ENCODE measurements around the gene MYO18B.

The MYO18B gene

GRCh38 chr22:25777870-25778269 is 35.9 kb downstream of the MYO18B start:
- DNase-seq = peak; percentile 56 to 68 (median 62)

GRCh38 chr22:25779426-25779825 is 37.4 kb downstream of the MYO18B start:
- no peak for DNase-seq

DNA sequence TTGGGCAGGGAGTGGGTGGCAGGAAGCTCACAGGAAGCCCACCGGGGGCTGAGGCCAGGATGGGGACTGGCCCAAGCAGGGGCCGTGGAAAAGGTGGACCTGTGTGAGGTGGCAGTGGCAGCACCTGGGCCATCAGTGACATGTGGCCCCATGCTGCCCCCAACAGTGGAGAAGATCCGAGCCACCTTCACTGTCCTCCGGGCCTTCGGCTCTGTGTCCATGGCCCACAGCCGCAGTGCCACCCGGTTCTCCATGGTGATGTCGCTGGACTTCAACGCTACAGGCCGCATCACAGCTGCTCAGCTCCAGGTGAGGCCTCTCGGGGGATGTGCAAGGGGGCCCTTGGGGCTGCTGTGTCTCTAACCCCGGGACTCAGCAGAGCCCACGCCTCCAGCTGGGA is 37.9 kb downstream of the MYO18B start:
- DNase-seq = no peak

GRCh38 chr22:25780673-25781072 is 38.7 kb downstream of the MYO18B start:
- no peak for DNase-seq

DNA sequence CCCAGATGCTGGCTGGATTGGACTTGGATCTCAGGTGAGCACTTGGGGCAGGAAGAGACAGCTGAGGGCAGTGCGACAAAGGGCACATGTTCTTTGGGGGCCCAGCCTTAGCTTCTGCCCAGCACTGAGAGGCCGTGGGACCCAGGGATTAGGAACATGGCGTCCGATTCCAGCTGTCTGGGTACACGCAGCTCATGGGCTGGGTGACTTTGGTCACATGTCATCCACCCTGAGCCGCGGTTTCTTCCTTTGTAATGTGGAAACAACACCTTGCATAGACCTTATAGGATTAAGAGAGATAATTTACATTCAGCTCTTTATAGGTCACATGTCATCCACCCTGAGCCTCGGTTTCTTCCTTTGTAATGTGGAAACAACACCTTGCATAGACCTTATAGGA is 39.8 kb downstream of the MYO18B start:
- DNase-seq = no peak

DNA sequence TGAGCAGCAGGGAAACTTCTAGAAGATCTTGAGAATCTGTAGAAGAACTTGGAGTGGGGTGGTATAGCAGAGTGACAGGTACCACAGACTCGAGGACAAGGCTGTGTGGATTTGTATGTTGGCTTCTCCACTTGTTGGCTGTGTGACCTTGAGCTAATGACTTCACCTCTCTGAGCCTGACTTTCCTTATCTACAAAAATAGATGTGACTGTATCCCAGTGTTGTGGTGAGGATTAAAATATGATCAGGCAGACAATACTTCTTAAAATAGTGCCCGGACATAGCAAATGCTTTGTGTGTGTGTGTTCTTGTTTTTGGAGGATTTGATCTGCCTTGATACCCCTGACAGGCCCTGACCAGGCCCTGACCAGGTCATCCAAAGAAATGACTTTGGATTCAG is 40.8 kb downstream of the MYO18B start:
- DNase-seq = no peak

- no peak for DNase-seq
These were observed 41.9 kb downstream of the MYO18B start for GRCh38 chr22:25783856-25784255.

- no peak for DNase-seq
These were observed 44.2 kb downstream of the MYO18B start for GRCh38 chr22:25786165-25786564.

DNA sequence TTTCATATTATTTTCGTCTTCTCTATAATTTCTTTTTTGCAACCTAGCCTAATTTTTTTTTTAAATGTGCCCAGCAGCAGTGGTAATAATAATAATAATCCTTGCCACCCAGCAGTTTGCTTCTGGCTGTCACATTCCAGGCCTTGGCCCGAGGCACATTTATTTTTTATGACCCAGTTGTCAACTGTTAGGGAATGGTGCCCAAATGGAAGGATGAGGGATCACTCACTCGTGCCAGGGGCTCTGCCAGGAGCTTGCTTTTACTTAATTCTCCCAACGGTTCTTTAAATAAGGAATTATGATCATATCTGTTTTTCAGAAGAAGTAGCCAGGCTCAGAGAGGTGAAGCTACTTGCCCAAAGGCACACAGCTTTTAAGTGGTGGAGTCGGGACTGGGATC is 49.6 kb downstream of the MYO18B start:
- no peak for DNase-seq

DNA sequence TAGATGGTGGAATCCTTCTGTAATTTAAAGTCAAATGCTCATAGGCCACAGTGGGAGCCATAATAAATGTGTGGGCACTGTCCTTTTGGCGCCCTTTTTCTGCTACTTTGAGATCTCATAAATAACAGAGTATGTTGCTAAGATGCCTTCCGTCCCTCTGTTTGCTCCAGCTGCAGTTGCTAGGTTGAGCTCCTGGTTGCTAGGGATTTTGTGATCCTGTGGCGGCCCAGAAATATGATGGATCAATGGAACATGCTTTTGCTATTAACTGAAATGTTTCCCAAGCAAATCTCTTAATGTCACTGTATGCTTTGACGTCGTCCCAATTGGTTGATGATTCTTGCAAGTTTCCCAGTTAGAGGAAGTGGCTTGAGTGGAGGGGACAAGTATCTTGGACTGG is 53.5 kb downstream of the MYO18B start:
- no peak for DNase-seq

DNA sequence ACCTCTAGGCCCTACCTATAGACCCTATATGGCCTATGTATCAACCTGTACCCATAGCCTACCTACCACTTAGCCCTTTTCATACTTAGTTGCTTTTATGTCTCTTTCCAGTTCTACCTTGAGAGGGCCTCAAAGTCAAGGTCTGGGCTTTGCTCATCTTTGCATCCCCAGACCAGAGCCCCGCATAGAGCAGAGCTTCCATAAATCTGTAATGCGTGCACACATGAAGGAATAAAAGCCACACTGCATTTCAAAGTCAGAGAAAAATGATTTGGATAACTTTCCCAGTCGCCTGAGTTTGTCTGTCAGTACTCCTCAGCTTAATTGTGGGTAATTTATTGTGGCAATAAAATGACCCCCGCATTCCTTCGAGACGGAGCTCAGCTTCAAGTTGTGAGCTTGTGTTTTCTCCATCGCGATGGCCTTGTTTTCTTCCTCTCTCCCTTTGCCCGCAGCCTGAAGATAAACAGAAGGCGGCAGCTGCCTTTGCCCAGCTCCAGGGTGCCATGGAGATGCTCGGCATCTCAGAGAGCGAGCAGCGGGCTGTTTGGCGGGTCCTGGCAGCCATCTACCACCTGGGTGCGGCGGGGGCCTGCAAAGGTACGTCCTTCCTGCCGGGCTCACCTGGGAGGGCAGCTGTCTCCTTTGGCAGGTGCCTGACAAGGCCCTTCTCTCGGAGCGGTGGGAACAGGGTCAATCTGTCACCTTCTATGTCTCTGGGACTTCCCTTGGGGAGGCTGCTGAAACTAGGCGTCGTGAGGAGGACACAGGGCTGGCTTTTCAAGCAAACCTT is 55.7 kb downstream of the MYO18B start:
- DNase-seq = no peak

GRCh38 chr22:25800766-25801165 is 58.8 kb downstream of the MYO18B start:
- DNase-seq = no peak

GRCh38 chr22:25802018-25802417 is 60.0 kb downstream of the MYO18B start:
- DNase-seq = no peak

DNA sequence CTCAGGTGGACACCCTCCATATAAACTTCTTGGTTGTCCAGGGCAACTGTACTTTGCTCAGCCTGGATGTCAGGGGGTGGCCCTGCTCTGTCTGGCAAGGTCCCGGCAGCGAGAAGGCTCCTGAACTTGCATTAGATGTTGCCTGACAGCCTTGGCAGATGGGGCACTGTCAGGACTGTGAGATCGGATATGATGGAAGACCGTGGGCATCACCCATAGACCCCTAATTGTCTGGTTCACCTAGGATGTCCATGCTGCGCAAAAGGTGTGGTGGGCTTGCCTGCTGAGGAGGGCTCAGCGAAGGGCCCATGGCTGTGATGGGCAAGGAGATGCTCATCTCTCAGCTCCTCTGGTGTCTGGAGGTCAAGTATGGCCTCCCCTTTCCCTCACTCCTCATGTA is 62.7 kb downstream of the MYO18B start:
- no peak for DNase-seq

GRCh38 chr22:25806579-25806978 is 64.6 kb downstream of the MYO18B start:
- DNase-seq = no peak

- no peak for DNase-seq
These were observed 72.7 kb downstream of the MYO18B start for GRCh38 chr22:25814685-25815084.

GRCh38 chr22:25815561-25815960 is 73.6 kb downstream of the MYO18B start:
- no peak for DNase-seq

DNA sequence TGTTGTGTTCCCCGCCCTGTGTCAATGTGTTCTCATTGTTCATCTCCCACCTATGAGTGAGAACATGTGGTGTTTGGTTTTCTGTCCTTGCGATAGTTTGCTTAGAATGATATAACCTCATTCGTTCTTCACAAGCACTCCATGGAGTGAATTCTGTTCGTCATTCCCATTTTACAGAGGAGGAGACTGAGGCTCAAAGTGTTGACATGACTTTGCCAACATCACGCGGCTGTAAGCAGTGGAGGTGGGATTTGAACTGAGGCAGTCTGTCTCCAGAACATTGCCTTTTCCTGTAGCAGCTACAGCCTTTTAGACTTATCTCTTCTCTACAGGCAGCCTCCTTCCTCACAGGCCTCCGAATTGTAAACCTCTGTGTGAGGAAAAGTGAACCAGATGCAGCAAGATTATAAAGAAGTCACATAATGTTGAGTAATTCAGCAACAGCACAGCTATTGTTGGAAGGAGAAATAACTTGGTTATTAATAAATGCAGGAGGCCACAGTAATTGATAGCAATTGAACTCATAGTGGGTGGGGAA is 74.6 kb downstream of the MYO18B start:
- no peak for DNase-seq

DNA sequence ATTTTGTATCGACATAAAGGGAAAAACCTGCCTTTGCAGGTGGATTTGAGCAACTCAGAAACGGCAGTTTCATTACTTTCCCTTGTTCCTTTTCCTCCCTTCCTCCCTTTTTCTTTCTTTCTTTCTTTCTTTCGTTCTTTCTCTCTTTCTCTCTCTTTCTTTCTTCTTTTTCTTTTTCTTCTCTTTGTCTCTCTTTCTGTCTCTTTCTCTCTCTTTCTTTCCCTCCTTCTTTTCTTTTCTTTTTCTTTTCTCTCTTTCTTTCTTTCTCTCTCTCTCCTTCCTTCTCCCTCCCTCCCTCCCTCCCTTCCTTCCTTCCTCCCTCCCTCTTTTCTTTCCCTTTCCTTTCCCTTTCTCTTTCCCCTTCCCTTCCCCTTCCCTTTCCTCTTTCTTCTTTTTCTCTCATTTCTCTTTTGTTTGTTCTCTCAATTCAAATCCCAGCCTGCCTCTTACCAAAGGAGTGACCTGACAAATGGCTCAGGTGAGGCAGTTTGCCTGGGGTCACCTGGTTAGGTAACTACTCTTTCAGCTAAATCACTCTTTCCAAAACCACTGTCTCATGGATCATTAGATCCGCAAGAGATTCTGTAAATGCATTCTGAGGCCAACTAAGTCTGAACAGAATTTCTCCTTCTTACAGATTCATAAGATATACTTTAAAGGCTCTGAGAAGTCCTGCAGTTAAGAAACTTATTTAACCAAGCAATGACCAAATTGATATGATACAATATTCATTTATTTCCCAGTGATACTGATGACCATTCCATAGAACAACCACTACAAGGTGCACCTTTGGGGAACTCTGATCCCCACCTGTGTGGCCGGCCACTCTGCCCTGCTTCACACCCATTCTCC is 75.3 kb downstream of the MYO18B start:
- no peak for DNase-seq

DNA sequence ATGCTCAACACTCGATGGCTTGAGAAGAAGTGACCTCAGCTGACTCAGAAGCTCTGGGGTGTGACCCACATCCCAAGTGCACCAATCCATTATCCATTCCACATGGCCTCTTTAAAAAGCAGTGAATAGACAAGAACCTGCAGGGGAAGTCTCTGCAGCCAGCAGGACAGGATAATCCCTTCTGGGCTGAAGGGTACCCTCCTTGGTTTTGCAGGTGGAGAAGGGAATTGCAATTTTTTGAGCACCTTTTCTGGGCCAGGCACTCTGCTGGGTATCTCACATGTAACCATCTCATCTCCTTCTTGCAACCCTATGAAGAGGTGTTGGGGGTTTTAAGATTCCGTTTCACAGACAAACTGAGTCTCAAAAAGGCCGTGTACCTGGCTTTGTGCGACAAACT is 76.6 kb downstream of the MYO18B start:
- no peak for DNase-seq

GRCh38 chr22:25822344-25822743 is 80.4 kb downstream of the MYO18B start:
- no peak for DNase-seq

DNA sequence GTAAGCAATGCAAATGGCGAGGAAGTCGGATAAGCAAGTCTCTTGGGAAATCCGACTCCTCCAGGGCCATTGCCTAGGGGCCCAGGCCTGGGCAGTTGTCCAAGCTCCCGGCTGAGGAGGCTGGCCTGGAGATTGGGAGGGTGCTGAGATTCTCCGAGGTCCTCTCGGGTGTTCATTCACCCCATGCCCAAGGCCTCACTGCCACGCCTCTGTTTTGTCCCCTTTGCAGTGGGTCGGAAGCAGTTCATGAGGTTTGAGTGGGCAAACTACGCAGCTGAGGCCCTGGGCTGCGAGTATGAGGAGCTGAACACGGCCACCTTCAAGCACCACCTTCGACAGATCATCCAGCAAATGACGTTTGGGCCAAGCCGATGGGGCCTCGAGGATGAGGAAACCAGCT is 81.3 kb downstream of the MYO18B start:
- no peak for DNase-seq

DNA sequence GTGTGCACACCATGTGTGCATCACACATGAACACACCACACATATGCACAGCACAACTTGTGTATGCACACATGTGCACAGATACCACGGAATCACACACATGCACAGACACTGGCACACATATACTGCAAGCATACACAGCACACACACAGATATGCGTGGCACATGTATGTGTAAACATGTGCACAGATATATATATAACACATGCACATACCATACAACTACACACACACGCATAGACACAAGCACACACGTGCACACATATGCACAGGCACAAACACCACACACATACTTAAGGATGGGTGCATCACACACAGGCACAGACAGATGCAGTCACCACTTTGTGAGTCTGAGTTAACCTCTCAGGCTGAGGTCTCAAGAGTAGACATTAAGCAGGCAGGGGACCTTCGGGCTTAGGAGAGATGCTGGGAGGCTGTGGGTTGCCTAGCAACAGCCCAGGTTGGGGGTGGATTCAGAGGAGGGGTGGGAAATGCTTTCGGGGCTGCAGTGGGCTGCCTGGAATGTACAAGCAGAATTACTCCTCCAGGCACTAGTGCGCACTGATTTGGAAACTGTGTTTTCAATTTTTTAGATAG is 82.9 kb downstream of the MYO18B start:
- no peak for DNase-seq

Measured in suppressor macrophage (primary cell).